Transverse colon (tissue), 4 donors: Measurements from ENCODE around the gene CEP78. TPM values are rescaled to one million over a fixed set of nuclear protein-coding genes. Genes with fewer than 3 reads are reported as not detected.

ENCODE experiments used
- DNase-seq: peaks from one replicate; pipeline ENCODE4 v3.0.0-alpha.2; 2019
- H3K27ac ChIP-seq, 4 donors: fragments of 200-600 bp; sonication (generic); 2 replicates each; pipeline ENCODE4 v1.5.1; 2016 to 2018; ENCODE audit warnings: inconsistent platforms in 4 of 4
- H3K27me3 ChIP-seq: fragments of 200-600 bp; sonication (generic); 2 replicates; pipeline ENCODE4 v1.5.1; 2017; ENCODE audit warnings: inconsistent platforms
- H3K36me3 ChIP-seq, 4 donors: fragments of 200-600 bp; sonication (generic); 2 replicates each; pipeline ENCODE4 v1.5.1; 2017 to 2019; ENCODE audit warnings: inconsistent platforms in 4 of 4
- H3K4me1 ChIP-seq, 4 donors: fragments of 200-600 bp; sonication (generic); 2 replicates each; pipeline ENCODE4 v1.5.1; 2017 to 2020; ENCODE audit warnings: inconsistent platforms in 4 of 4
- H3K4me3 ChIP-seq, 4 donors: fragments of 200-600 bp; sonication (generic); 1 replicate in 1 of 4; 2 replicates in 3 of 4; pipeline versions ENCODE4 v1.5.1 to v1.6.1; 2017 to 2019; ENCODE audit warnings: inconsistent platforms in 4 of 4
- H3K9me3 ChIP-seq, 2 donors: fragments of 200-600 bp; sonication (generic); 2 replicates each; pipeline ENCODE4 v1.5.1; 2017 to 2019; ENCODE audit warnings: inconsistent platforms in 2 of 2
- CTCF ChIP-seq, 5 experiments: fragments of 200-600 bp in 3 of 5; fragments of 450-650 bp in 2 of 5; sonication (generic) in 3 of 5; IDR thresholded peaks; 1 replicate in 2 of 5; 2 replicates in 3 of 5; pipeline ENCODE4 v1.5.1; 2016 to 2017; ENCODE audit warnings: antibody characterized with exemption in 5 of 5, inconsistent platforms in 3 of 5, mild to moderate bottlenecking in 2 of 5, moderate library complexity in 1 of 5
- EP300 ChIP-seq: sonication (generic); formaldehyde crosslinking; IDR thresholded peaks from one replicate; pipeline ENCODE4 v1.6.1; 2017; ENCODE audit warnings: antibody characterized with exemption, low read depth
- POLR2A ChIP-seq: fragments of 450-650 bp; IDR thresholded peaks from one replicate; pipeline ENCODE4 v1.6.1; 2016; ENCODE audit warnings: antibody characterized with exemption, mild to moderate bottlenecking, moderate library complexity
- POLR2AphosphoS5 ChIP-seq, 3 donors: sonication (generic); formaldehyde crosslinking; IDR thresholded peaks; one replicate each; pipeline ENCODE4 v1.6.1; 2016; ENCODE audit warnings: antibody characterized with exemption in 3 of 3
- WGBS, 2 donors: methylation state at CpG; one replicate each; pipeline ENCODE4 v1.1.5; 2018; ENCODE audit warnings: low coverage in 1 of 2; 5-methylcytosine and 5-hydroxymethylcytosine counted together
- in situ Hi-C, 4 donors: fragments of 200-750 bp; cut with MboI; loops; one replicate each; pipeline versions ENCODE4 v1.15.0 to v1.15.1; 2017; ENCODE audit warnings: low sequenced_read_pairs in 3 of 4, low pct_ligation_motif_present in 1 of 4, low pct_unique_long_range_greater_than_20kb in 1 of 4
- intact Hi-C: fragments of 100-400 bp; cut with DNase I; formaldehyde crosslinking; loops from one replicate; pipeline ENCODE4 v1.15.1; 2023; ENCODE audit warnings: low total_unique reads
- small RNA-seq, 4 donors: library from RNA; depleted of rRNA; stranded (forward); fragments of <200 nt; gene quantifications; one replicate each; pipeline ENCODE3, GENCODE V24; 2016
- total RNA-seq, 4 donors: library from RNA; depleted of rRNA; stranded (reverse); fragments of >200 nt; gene quantifications; one replicate each; pipeline ENCODE4 v1.1.0, GENCODE V29; 2016

Gene CEP78
- total RNA-seq, 4 donors from 2014 or later = 2.6 to 7.3 (median 4.3) TPM

DNA sequence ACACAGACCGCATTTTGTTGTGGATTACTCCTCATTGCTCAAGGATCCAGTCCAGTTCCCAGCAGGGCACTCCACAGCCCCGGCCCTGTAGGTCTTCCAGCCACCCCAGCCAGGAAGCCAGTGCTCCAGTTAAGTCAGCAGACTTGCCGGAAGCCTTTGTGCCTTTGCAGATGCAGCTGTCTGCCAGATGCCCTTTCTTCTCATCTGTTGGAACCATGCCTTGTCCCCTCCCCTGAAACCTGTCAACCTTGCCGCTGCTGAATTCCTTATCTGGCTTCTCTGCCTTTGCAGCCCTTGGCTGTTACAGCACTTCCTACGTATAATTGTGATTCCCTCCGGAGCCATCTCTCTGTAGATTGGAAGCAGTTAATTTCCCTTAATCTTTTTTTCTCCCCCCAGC lies 89.5 kb downstream of the CEP78 start:
- H3K36me3 ChIP-seq = no peaks in the 10 kb centered on the region
- in situ Hi-C loops (no loop called here), intact Hi-C loops (no loop called here)
- H3K4me3 ChIP-seq = no peak overlapping the region
- no peaks in the 10 kb centered on the region for H3K27me3 ChIP-seq
- H3K27ac ChIP-seq = no peak overlapping the region
- peaks cover 0 to 15% (median 0%) of the 10 kb centered on the region in 4 donors for H3K4me1 ChIP-seq
- H3K9me3 ChIP-seq = no peaks in the 10 kb centered on the region
- WGBS, 2 donors = 20 to 40% methylated on average over 2 to 6 of the region's 6 CpGs
- TF ChIP-seq EP300 (no peak), POLR2AphosphoS5 (IDR thresholded peaks at IDR 0.05) (peak in 2 of 3 donors; percentile 19 to 48), POLR2A (no peak), CTCF (IDR thresholded peaks at IDR 0.05) (no peak)
- DNase-seq = peak; percentile 17

DNA sequence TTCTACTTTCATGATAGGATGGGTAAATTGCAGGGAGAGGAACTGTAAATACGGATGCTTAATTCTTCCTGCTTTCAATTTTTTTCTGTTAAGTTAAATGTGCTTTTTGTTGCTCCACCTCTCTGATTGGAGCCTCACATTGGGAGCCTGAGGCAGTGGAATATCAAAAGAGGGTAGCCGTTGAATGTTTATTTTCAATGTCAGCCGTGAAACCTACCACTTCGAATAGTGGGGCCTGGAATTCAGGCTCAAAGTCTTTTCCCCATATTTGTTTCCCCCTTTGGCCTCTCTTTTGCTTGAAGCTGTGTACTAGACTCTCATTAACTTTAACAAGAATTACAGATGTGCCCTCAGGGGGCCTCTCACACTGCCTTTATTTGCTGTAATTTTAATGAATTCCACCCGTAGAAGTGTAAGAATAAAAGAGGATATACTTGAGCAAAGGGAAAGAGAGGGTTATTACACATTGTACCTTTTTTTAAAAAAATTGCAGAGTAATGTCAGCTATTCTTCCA lies 90.0 kb downstream of the CEP78 start:
- intact Hi-C loops = no loop called here
- Histone ChIP-seq H3K36me3 (no peaks in the 10 kb centered on the region), H3K4me1 (peaks cover 0 to 15% (median 0%) of the 10 kb centered on the region in 4 donors), H3K4me3 (no peak overlapping the region), H3K27me3 (no peaks in the 10 kb centered on the region), H3K27ac (no peak overlapping the region), H3K9me3 (no peaks in the 10 kb centered on the region)
- in situ Hi-C loops = no loop called here
- DNase-seq = no peak
- WGBS, 2 donors = 49 to 55% methylated on average over 5 of the region's 5 CpGs
- no peak for TF ChIP-seq EP300
- no peak for TF ChIP-seq POLR2A
- TF ChIP-seq CTCF (IDR thresholded peaks at IDR 0.05) = no peak
- no peak for TF ChIP-seq POLR2AphosphoS5 (IDR thresholded peaks at IDR 0.05)

- Histone ChIP-seq H3K27ac (no peak overlapping the region), H3K36me3 (no peaks in the 10 kb centered on the region), H3K4me1 (peaks cover 0 to 15% (median 0%) of the 10 kb centered on the region in 4 donors), H3K27me3 (no peaks in the 10 kb centered on the region), H3K4me3 (no peak overlapping the region), H3K9me3 (no peaks in the 10 kb centered on the region)
- 91 to 93% methylated on average over 2 of the region's 2 CpGs for WGBS, 2 donors
- TF ChIP-seq POLR2AphosphoS5 (IDR thresholded peaks at IDR 0.05) = no peak
- no peak for TF ChIP-seq POLR2A
- no peak for TF ChIP-seq CTCF (IDR thresholded peaks at IDR 0.05)
- no peak for TF ChIP-seq EP300
- intact Hi-C loops (no loop called here), in situ Hi-C loops (no loop called here)
- DNase-seq = no peak
These were observed 90.7 kb downstream of the CEP78 start for GRCh38 chr9:78326564-78326963.

Small RNA genes within 50 kb of the gene (small RNA-seq; reads per million reads assigned to genes)
- 0 to 0.24 (median 0) reads per million in 4 donors for gene AL353705.4

Other genes starting within 250 kb of the CEP78 start
- gene GNAQ, start 204.3 kb upstream of the CEP78 start, total RNA-seq = 10 to 100 TPM; 36.3 to 54.9 (median 47.1) TPM
- 1 to 10 TPM in 3 of 4 donors, not detected in 1; 1.6 to 3.5 (median 2.3) TPM for gene PSAT1, start 61.0 kb downstream of the CEP78 start, total RNA-seq